Adrenal gland (tissue), 12 donors: ENCODE data around the gene BCOR. TPM values are rescaled to one million over a fixed set of nuclear protein-coding genes. Genes with fewer than 3 reads are reported as not detected.

Source experiments
- DNase-seq, 7 donors: peaks; one replicate each; pipeline ENCODE4 v3.0.0-alpha.2; 2019 to 2020
- H3K27ac ChIP-seq, 5 donors: fragments of 200-600 bp; sonication (generic) in 4 of 5; 1 replicate in 3 of 5; 2 replicates in 2 of 5; pipeline versions ENCODE4 v1.5.1 to v1.8.0; 2016 to 2020; ENCODE audit warnings: mild to moderate bottlenecking in 1 of 5
- H3K27me3 ChIP-seq: fragments of 200-600 bp; 2 replicates; pipeline ENCODE4 v1.8.0; 2021
- H3K36me3 ChIP-seq, 2 donors: fragments of 200-600 bp; replicated peaks in 1 of 2; 1 replicate in 1 of 2; 2 replicates in 1 of 2; pipeline versions ENCODE4 v1.5.1 to v1.8.0; 2018 to 2022
- H3K4me1 ChIP-seq, 2 donors: fragments of 200-600 bp; replicated peaks in 1 of 2; 1 replicate in 1 of 2; 2 replicates in 1 of 2; pipeline versions ENCODE4 v1.5.1 to v1.8.0; 2018 to 2021
- H3K4me3 ChIP-seq, 4 donors: fragments of 200-600 bp; sonication (generic) in 3 of 4; one replicate each; pipeline ENCODE4 v1.5.1; 2016 to 2018
- H3K9me3 ChIP-seq, 3 donors: fragments of 200-600 bp; sonication (generic) in 1 of 3; replicated peaks in 1 of 3; 1 replicate in 2 of 3; 2 replicates in 1 of 3; pipeline versions ENCODE4 v1.5.1 to v1.8.0; 2016 to 2021
- POLR2A ChIP-seq, 2 donors: fragments of 450-650 bp; IDR thresholded peaks; one replicate each; pipeline ENCODE4 v1.6.1; 2017; ENCODE audit warnings: antibody characterized with exemption in 2 of 2, mild to moderate bottlenecking in 2 of 2, moderate library complexity in 1 of 2
- WGBS, 4 donors: extraction: QIAGEN DNeasy Blood & Tissue Kit in 2 of 4; methylation state at CpG; one replicate each; pipeline versions ENCODE4 v1.1.5 to v1.1.7; 2013 to 2017; 5-methylcytosine and 5-hydroxymethylcytosine counted together
- intact Hi-C, 2 donors: fragments of 100-400 bp; cut with DNase I; formaldehyde crosslinking; loops; one replicate each; pipeline versions ENCODE4 v1.14.1 to v1.15.0; 2022 to 2023
- polyA plus RNA-seq, 3 donors: library from polyadenylated mRNA; stranded (reverse); fragments of 200-250 nt in 2 of 3; fragments of 350-450 nt in 1 of 3; fragmentation: Illumina TruSeq in 1 of 3; extraction: RNeasy Lipid Tissue Mini Kit (QIAGEN cat#74804) in 1 of 3; gene quantifications; one replicate each; pipeline ENCODE4 v1.2.3, GENCODE V29; 2013 to 2014
- total RNA-seq, 9 donors: library from RNA; depleted of rRNA in 4 of 9; stranded (reverse); fragments of >200 nt in 4 of 9; fragments of 120-200 nt in 1 of 9; fragmentation: NEBNext Ultra II Directional in 1 of 9; extraction: Animal tissue kit (Norgen Biotek cat#: 25700) in 1 of 9; gene quantifications; one replicate each; pipeline versions ENCODE4 v1.1.0 to v1.2.4, GENCODE V29; 2013 to 2023
- TF ChIP-seq, protein P1 (sequence below), 6 experiments: fragments of 450-650 bp in 4 of 6; fragments of 200-600 bp in 2 of 6; sonication (generic) in 1 of 6; IDR thresholded peaks; 1 replicate in 5 of 6; 2 replicates in 1 of 6; pipeline versions ENCODE4 v1.5.1 to v1.8.0; 2016 to 2021; ENCODE audit warnings: antibody characterized with exemption in 6 of 6, mild to moderate bottlenecking in 2 of 6, moderate library complexity in 1 of 6
- donor health status: healthy with polysubstance abuse.
- donor health status: Bipolar disorder and iron deficiency.
- donor health status: DM: yes; HTN: yes; CAD: no.
- donor health status: DM: no; HTN: no; CAD: no.
- donor health status: DM: no; HTN: no; CAD: no.
- donor health status: DM: yes; HTN: yes; CAD: no.

The BCOR gene
- total and polyA plus RNA-seq, 12 donors: 13.7 to 42.9 (median 29.0) TPM

DNA sequence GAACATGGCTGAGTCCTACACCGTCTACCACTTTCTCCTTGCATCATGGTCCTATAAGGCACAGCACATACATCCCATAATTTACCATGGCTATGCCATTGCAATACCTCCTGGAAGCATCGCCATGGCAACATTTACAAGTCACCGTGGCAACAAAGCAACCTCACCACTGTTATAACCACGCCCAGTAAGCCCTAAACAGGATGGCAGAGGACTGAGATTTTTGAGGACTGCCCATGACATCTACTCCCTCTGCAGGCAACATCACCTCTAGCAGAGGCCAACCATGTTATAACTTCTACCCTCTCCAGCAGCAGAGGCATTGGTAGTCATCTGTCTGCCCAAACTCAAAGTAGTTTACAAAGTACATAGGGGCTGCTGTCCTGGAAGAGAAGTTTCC is 29.7 kb downstream of the BCOR start:
- WGBS, 4 donors: 87 to 96% (median 91%) methylated on average over 3 to 4 of the region's 4 CpGs
- no peaks in the 10 kb centered on the region for H3K9me3 ChIP-seq
- DNase-seq: no peak
- H3K36me3 ChIP-seq: peaks cover 0 to 38% of the 10 kb centered on the region in 2 donors
- H3K4me1 ChIP-seq: no peaks in the 10 kb centered on the region
- no peaks in the 10 kb centered on the region for H3K27me3 ChIP-seq
- no peak overlapping the region for H3K4me3 ChIP-seq
- intact Hi-C loops: no loop called here
- H3K27ac ChIP-seq: no peak overlapping the region
- TF ChIP-seq POLR2A (IDR thresholded peaks at IDR 0.05): no peak
- TF ChIP-seq, protein P1, sequence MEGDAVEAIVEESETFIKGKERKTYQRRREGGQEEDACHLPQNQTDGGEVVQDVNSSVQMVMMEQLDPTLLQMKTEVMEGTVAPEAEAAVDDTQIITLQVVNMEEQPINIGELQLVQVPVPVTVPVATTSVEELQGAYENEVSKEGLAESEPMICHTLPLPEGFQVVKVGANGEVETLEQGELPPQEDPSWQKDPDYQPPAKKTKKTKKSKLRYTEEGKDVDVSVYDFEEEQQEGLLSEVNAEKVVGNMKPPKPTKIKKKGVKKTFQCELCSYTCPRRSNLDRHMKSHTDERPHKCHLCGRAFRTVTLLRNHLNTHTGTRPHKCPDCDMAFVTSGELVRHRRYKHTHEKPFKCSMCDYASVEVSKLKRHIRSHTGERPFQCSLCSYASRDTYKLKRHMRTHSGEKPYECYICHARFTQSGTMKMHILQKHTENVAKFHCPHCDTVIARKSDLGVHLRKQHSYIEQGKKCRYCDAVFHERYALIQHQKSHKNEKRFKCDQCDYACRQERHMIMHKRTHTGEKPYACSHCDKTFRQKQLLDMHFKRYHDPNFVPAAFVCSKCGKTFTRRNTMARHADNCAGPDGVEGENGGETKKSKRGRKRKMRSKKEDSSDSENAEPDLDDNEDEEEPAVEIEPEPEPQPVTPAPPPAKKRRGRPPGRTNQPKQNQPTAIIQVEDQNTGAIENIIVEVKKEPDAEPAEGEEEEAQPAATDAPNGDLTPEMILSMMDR (IDR thresholded peaks at IDR 0.05): no peak

DNA sequence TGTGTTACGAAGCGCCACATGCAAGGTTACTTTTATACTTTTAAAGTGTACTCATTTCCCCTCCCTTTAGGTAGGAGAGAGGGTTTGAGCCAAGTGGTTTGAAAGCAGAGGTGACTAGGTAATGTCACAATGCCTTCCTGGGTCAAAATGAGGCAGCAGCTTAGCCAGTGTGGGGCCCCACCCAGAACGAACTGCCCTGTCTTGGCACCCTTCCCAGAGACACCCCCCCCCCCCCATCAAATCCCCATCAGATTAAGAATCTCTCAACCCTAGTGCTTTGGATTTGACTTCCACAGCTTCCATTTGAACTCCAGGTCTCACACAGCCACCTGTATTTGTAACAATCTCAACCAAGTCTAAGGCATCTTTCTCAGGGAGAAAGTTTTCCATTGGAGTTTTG is 31.1 kb downstream of the BCOR start:
- H3K9me3 ChIP-seq: no peaks in the 10 kb centered on the region
- H3K36me3 ChIP-seq: peaks cover 0 to 42% of the 10 kb centered on the region in 2 donors
- intact Hi-C loops: no loop called here
- no peaks in the 10 kb centered on the region for H3K27me3 ChIP-seq
- WGBS, 4 donors: 65 to 100% (median 68%) methylated on average over 2 to 3 of the region's 3 CpGs
- DNase-seq: no peak
- no peaks in the 10 kb centered on the region for H3K4me1 ChIP-seq
- TF ChIP-seq, protein P1 (IDR thresholded peaks at IDR 0.05): no peak
- no peak for TF ChIP-seq POLR2A (IDR thresholded peaks at IDR 0.05)
- H3K27ac ChIP-seq: no peak overlapping the region
- H3K4me3 ChIP-seq: no peak overlapping the region

DNA sequence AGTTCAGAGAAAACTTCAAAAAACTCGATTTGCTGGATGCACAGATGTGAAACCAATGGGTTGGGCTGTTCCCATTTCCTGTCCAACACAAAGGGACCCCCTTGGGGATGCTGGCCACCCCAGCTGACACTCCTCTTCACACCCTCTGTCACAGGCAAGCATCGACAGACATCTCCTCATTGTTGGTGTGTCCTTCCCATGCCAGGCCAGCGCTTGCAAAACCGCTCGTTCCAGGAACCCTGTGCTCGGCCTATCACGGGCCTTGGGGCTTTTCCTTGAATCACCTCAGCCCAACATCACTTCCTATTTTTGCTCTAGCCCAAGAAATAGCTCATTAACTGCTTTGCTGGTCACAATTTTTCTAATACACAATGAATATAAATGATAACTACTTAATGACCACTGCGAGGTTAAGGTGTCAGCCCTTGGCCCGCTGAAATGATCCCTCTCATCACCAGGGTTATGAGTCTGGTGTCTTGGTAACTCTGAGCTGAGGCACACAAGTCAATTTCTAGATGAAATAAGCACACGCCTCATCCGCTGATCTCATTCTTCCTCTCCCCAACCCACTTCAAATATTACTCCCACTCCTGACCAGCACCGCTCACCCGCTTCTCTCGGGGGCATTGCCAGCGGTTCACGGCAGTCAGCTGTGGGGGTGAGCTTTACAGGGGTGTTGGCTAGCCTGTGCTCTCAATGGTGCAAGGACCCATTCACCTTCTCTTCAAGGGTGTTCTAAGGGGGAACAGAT is 32.3 kb downstream of the BCOR start:
- no peak overlapping the region for H3K4me3 ChIP-seq
- intact Hi-C loops: no loop called here

DNA sequence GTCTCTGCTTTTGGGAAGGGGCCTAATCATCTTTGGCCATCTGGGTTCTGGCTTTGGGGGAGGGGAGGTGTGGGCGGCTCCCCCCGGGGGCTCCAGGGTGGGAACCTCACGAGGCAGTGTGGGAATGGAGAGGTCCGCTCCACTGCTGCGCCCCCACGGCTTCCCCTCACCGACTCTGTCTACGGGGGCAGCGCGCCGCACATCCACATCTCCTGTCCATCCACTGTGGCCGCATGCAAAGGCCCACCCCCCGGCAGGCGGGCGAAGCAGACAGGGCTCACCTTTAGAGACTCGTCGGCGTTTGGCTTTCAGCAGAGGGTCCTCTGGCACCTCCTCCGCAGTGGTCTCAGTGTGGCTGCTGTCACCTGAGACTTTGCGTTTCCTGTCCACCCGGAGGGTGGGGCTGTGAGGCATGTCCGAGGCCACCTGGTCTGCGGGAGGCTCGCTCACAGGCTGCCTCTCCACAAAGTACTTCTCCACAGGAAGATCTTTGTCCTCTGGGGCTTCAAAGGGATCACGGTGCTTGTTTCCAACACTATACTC is 33.6 kb downstream of the BCOR start:
- no peak for DNase-seq
- no peak overlapping the region for H3K27ac ChIP-seq
- no peaks in the 10 kb centered on the region for H3K9me3 ChIP-seq
- 53 to 90% (median 78%) methylated on average over 2 to 25 of the region's 25 CpGs for WGBS, 4 donors
- H3K36me3 ChIP-seq: peaks cover 0 to 32% of the 10 kb centered on the region in 2 donors
- H3K27me3 ChIP-seq: no peaks in the 10 kb centered on the region
- TF ChIP-seq, protein P1 (IDR thresholded peaks at IDR 0.05): no peak
- TF ChIP-seq POLR2A (IDR thresholded peaks at IDR 0.05): no peak
- H3K4me3 ChIP-seq: no peak overlapping the region
- intact Hi-C loops: no loop called here
- H3K4me1 ChIP-seq: no peaks in the 10 kb centered on the region

More for the DNA sequence above, 32.3 kb downstream of the BCOR start:
- TF ChIP-seq, protein P1 (IDR thresholded peaks at IDR 0.05): no peak
- no peak for TF ChIP-seq POLR2A (IDR thresholded peaks at IDR 0.05)
- H3K27me3 ChIP-seq: no peaks in the 10 kb centered on the region
- no peak for DNase-seq
- no peak overlapping the region for H3K27ac ChIP-seq
- H3K36me3 ChIP-seq: peaks cover 0 to 45% of the 10 kb centered on the region in 2 donors
- no peaks in the 10 kb centered on the region for H3K9me3 ChIP-seq
- no peaks in the 10 kb centered on the region for H3K4me1 ChIP-seq
- WGBS, 4 donors: 84 to 88% (median 86%) methylated on average over 12 to 16 of the region's 16 CpGs
